Measurements from ENCODE around the gene TAB2. TPM values are rescaled to one million over a fixed set of nuclear protein-coding genes. Genes with fewer than 3 reads are reported as not detected.
"Not testable (repeated sequence)": the region's sequence is repeated elsewhere in the genome, so short reads cannot be mapped to it uniquely, and the experiment has no call there.

The TAB2 gene
- total RNA-seq, 1 experiment from 2014 or later, result 52.0 TPM

DNA sequence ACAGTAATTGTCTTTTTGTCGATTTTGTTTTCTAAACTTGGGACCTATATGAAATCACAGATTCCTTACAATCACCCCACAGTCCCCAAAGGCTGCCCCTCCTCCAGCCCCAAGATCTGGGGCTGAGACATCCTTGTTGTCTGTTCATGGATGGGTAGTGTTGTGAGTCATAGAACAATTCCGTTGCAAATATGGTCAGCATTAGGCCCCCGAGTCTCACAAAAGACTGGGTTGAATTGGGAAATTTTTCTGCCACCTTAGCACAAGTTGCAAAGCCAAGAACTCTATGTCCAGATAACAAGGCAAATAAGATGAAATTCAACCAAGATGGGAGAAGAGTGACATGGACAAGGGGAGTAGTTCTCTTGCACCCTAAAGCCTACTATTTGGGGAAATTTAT, 10.5 kb upstream of the TAB2 start:
- in situ Hi-C loops (cut with HindIII; ENCODE audit: low sequenced_read_pairs), result no loop called here
- DNase-seq (ENCODE audit: low spot score), result no peak

DNA sequence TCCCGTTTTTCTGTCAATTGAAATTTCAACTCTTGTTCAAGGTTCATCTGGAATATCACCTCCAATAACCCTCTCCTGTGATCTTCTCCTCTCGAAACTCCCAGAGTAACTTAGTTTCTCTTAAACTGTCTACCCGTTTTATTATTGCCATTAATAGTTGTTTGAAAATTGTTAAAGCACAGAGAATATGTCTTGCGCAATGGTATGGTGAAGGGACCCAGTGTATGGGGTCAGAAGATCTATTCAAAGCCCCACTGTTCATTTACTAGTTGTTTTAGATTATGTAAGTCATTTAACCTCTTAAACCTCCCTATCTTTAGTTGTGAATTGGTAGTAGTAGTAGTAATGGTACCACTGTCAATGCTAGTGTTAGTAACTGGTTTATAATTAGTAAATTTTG, 6.2 kb upstream of the TAB2 start:
- in situ Hi-C loops (cut with HindIII; ENCODE audit: low sequenced_read_pairs), result no loop called here
- DNase-seq (ENCODE audit: low spot score), result no peak

DNA sequence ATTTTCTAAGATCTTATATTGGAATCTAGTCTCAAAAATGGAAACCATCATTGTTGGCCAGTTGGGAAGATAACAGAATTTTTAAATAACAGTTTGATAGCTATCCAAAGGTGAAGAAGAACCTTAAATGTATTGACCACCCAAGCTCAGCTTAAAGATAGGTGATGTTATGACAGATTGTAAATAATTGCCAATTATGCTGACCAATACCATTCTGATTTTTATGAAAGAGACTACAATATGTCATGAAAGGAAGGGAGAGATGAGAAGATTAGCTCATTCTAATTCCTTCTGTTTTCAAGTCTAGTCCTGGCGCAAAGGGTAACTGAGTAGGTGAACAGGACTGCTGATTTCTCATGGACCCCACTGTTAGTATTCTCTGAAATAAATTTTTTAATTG, 5.7 kb upstream of the TAB2 start:
- DNase-seq (ENCODE audit: low spot score), result no peak
- in situ Hi-C loops (cut with HindIII; ENCODE audit: low sequenced_read_pairs), result no loop called here

DNA sequence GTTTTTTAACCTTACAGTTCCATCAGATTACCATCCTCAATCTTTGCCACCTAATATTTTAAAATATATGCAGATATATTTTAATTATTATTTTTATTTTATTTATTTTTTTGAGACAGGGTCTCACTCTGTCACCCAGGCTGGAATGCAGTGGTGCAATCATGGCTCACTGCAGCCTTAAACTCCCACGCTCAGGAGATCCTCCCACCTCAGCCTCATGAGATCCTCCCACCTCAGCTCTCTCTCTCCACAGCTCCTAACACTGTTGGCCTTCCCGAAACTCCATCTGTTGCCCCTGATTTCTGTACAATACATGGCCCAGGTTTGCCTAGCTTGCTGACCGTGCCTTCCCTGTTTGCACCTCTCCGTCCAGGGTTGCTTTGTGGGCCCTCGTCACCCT, 4.4 kb upstream of the TAB2 start:
- in situ Hi-C loops (cut with HindIII; ENCODE audit: low sequenced_read_pairs), result no loop called here
- no peak for DNase-seq (ENCODE audit: low spot score)

DNA sequence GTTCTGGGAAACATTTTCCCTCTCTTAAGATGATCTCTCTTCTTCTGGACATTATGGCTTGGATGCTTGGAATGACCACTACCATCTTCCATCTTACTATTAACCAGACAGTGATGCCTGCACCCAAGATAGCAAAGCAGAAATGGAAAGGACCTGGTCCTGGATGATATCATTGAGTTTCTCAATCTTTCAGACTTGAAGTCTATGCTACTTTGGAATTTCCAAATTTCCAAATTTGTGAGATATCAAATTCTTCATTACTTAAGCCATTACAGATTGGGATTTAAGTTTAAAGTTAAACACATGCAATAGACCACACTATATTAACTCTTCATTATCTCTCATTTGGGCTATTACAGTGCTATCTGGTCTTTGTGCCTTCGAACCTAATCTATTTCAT, 3.7 kb upstream of the TAB2 start:
- DNase-seq (ENCODE audit: low spot score), result no peak
- in situ Hi-C loops (cut with HindIII; ENCODE audit: low sequenced_read_pairs), result no loop called here

DNA sequence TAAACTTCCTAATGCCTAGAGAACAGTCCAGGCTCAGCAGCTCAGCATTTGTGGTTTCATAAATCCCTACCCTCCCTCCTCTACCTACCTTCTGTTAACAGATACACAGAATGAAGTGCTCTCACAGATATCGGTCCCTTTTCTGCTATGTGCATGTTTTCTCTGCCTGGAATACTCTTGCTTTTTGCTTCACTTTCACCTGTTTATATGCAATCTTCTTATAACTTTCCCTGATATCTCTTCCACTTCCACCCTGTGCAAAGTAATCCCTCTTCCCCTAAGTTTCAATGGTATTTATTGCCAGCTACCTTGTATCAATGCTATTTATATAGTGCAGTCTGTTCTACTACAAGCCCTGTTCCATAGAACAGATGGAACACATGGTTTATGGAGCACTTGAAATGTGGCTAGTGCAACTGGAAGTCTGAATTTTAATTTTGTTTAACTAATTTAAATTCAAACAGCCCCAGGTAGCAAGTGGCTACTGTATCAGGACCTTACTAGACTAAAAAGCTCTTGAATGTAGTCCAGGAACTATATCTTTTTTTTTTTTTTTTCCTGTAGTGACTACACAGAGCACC, 3.1 kb upstream of the TAB2 start:
- in situ Hi-C loops (cut with HindIII; ENCODE audit: low sequenced_read_pairs), result no loop called here

DNA sequence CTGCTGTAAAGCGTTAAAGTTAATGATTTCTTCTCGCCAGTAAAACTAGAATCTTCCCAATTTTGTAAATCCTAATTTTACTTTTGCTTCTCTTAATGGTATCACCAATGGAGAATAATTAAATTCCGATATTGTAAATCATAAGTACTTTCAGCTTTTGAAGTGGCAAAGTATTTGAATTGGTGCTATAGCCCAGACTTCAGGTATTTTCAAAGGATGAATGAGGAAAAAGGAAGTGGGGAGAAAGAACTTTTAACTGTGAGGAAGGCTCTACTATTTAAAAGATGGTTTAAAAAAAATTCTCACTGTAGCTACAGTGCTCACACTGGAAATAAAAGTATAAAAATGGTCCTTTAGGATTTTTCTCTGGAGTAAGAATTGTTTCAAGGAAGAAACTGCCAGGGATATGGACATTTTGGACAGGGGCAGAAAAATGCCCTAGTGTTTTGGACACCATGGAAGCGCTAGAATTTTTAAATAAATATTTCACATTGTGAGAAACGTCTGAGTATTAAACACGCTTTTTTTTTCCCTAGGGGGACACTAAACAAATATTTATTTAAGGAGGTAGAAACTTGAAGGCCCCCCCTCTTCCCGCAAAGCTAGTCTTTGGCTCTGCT, 1.3 kb upstream of the TAB2 start:
- no peak for DNase-seq (ENCODE audit: low spot score)
- in situ Hi-C loops (cut with HindIII; ENCODE audit: low sequenced_read_pairs), result no loop called here

More for the DNA sequence above, 3.1 kb upstream of the TAB2 start:
- DNase-seq (ENCODE audit: low spot score), result no peak

DNA sequence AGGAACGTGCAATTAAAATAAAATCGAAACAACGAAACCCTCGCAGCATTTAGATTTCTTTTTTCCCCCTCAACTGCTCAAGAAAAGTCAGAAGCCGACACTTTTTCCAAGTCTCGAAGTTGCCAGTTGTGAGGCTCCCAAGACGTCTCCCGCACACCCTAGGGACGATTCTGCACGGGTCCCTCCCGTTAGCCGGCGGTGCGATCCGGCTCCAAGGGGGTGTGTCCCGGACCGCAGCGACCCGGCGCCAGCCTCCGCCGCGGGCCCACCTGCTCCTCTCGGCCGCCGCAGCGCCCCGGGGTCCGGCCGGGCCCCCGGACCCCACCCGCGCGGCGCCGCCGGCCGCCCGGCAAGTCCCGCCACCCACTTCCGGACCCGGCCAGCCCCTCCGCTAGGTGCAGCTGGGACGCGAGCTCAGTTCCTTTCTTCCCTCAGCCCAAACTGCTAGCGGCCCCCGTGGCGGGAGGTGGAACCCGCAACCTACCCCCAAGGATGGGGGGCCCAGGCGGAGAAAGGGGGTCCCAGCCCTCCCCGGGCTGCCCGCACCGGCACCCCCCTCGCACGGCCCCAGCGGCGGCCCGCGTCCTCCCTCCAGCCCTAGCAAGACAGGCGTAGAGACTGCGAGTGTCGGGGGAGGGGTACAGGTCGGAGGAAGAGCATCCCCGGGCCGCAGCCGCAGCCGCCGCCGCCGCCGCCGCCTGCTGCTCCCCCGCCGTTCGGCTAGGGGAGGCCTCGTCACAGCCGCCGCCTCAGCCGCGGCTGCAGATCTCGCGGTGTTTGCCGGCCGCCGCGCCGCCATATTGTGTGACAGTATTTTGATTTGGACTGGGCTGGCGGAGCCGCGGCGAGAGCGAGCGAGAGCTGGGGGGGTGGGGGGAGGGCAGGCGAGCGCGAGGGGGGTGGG, 520 bp upstream of the TAB2 start:
- peak; percentile 84 for DNase-seq (ENCODE audit: low spot score)
- in situ Hi-C loops (cut with HindIII; ENCODE audit: low sequenced_read_pairs), result no loop called here

DNA sequence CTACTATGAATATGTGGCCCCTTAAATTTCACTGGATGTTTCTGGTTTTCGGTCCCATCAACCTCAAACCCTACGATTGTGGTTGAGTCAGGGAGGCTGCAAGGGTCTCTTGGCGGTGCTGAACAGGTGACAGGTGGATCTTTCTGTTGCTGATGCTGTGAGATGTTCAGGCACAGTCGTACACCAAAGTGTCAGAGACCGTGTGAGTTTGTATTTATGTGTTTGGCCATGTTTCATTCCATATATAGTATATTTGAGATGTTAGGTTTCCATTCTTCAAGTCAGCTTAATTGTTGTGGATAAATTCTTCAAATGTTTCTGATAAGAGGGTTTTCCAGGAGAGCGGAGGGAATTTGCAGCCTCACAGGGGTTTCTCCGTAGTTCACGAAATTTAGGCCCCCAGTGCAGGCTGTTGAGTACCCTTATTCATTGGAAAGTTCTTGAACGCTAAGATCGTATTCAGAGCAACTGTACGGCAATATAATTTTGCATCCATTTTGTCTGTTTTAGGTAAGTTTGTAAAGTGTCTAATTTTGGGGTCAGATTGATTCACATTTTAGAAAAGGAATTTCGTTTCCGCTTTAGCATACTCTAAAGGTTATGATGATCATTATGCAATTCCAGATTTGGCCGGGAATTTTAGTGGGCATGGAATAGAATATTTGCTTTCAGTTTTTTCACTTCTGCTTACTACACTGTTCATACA, 1.2 kb downstream of the TAB2 start:
- peak; percentile 55 for DNase-seq (ENCODE audit: low spot score)
- in situ Hi-C loops (cut with HindIII; ENCODE audit: low sequenced_read_pairs), result no loop called here

DNA sequence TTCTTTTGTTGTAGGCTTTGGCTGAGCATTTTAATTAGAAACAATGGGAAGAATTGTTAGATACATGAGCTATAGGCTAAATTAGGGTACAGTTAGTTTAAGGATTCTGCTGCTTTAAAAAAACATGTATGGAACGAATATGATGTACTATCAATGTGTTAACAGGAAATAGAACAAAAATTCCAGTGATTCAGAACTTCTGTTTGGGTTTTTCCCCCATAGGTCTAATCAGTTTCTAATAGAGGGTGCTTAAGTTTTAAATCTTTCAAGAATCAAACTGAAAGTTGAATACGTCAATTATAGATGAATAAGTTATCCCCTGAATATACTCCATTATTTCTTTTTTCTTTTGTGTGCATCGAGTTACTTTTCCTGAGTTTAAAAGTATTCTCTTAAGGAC, 1.9 kb downstream of the TAB2 start:
- DNase-seq (ENCODE audit: low spot score), result no peak
- in situ Hi-C loops (cut with HindIII; ENCODE audit: low sequenced_read_pairs), result no loop called here

DNA sequence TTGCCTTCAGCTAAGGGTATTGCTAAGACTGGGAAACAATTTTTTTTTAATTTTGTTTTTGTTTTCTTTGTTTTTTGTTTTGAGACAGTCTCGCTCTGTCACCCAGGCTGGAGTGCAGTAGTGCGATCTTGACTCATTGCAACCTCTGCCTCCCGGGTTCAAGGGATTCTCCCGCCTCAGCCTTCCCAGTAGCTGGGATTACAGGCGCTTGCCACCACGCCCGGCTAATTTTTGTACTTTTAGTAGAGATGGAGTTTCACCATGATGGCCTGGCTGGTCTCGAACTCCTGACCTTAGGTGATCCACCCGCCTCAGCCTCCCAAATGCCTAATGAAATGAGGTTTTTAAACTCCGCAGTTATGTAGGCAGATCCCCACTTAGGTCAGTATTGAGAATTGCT, 2.5 kb downstream of the TAB2 start:
- in situ Hi-C loops (cut with HindIII; ENCODE audit: low sequenced_read_pairs), result not testable (repeated sequence)

DNA sequence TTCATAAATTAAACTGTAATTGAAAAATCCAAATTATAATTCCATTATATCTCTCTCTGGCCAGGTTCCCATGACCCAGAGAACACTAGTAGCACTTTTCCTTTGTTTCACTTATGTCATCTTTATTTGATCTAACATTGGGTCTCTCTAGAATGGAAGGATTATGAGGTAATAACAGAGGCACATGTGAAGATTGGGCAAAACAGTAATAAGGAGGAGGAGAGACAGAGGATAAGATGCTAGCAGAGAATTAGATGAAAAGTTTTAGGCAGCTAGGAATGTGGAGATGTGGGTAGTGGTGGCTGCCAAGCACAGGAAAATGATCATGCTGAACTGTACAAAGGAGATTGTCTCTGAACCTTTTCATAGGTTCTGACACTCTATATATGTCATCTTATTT, 3.3 kb downstream of the TAB2 start:
- in situ Hi-C loops (cut with HindIII; ENCODE audit: low sequenced_read_pairs), result no loop called here
- no peak for DNase-seq (ENCODE audit: low spot score)

More for the DNA sequence above, 2.5 kb downstream of the TAB2 start:
- not testable (repeated sequence) for DNase-seq (ENCODE audit: low spot score)

DNA sequence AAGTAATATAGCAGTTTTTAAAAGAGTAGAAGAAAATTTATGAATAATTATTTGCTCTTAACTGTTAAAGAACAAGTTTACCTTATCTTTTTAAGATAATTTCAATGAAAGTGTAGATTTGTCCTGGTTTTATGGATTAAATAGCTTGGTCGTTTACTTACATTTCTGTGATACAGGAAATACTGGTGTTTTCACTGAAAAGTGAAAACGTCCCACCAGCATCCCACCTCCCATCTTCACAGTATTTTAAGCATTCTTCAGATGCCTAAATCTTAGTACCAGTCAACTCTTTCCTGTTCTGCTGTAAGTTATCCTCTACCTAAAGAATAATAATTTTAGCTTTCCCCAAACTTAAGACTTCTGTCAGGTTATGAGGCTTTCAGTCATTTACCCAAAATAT, 5.8 kb downstream of the TAB2 start:
- in situ Hi-C loops (cut with HindIII; ENCODE audit: low sequenced_read_pairs), result no loop called here
- DNase-seq (ENCODE audit: low spot score), result no peak

DNA sequence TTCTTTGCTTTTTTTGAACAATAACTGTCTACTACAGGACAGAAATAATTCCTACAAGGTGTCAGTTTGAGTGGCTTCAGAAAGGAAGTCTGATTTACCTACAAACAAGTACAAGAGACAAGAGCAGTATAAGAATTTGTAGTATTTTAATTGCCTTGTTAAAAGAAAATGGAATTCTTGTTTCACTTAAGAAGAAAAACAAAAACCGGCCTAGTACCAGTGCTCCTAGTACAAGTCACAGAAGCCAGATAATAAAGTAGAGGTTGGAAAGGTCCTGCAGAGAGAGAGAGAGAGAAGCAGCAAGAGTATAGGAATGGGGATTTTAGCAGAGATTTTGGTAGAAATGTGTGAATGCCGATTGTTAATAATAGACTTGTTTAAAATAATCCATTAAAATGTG, 6.4 kb downstream of the TAB2 start:
- in situ Hi-C loops (cut with HindIII; ENCODE audit: low sequenced_read_pairs), result no loop called here

DNA sequence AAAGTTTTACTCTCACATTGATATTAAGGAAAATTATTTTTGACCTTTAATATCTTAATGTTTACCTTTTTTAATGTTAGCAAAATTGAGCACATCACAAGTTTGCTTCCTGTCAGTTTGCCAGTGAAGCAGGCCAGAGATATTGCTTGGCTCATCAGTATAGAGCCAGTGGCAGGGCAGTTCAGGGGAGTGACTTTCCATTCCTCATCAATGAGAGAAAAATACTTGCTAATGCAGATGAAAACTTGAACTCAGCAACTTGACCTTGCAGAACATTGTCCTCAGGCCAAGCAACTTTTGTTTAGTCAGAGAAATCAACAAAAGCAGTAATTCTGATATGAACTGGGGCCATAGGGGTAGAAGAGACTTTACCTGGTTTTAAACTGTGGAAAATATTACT, 6.9 kb downstream of the TAB2 start:
- in situ Hi-C loops (cut with HindIII; ENCODE audit: low sequenced_read_pairs), result no loop called here
- DNase-seq (ENCODE audit: low spot score), result no peak

More for the DNA sequence above, 6.4 kb downstream of the TAB2 start:
- DNase-seq (ENCODE audit: low spot score), result no peak

DNA sequence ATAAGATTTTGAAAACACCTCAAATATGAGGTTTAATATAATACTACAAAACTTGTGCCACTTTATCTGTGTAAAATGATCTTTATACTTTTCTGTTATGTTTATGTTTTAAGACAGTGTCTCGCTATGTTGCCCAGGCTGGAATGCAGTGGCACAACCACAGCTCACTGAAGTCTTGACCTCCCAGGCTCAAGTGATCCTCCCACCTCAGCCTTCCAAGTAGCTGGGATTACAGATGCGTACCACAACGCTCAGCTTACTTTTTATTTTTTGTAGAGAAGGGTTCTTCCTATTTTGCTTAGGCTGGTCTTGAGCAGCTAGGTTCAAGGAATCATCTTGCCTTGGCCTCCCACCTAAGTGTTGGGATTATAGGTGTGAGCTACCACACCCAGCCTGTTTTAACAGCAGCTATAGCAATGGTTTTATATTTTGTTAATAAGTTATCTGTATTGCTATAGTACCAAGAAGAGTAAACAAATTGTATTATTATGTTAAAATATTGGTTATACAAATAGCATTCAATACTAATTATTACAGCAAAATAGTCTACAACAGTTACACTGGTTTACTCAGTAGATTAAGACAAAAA, 8.2 kb downstream of the TAB2 start:
- in situ Hi-C loops (cut with HindIII; ENCODE audit: low sequenced_read_pairs), result no loop called here
- no peak for DNase-seq (ENCODE audit: low spot score)

DNA sequence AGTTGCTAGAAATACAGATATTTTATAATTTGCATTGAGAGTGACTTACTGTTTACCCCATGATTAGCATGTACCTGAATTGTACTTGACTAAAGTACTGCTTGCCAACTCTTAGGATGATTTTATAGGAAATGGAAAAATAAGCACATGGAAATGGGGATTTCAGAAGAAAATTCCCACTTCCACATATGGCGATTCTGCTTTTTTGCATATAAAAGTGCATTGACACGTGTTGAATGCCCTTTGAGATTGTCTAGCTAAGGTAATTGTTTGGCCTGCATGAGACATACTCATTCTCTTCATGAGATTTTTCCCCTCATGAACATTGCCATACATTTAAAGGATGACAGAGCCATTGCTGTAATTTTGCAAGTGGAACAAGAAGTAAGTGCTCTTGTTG, 10.1 kb downstream of the TAB2 start:
- in situ Hi-C loops (cut with HindIII; ENCODE audit: low sequenced_read_pairs), result no loop called here
- no peak for DNase-seq (ENCODE audit: low spot score)

DNA sequence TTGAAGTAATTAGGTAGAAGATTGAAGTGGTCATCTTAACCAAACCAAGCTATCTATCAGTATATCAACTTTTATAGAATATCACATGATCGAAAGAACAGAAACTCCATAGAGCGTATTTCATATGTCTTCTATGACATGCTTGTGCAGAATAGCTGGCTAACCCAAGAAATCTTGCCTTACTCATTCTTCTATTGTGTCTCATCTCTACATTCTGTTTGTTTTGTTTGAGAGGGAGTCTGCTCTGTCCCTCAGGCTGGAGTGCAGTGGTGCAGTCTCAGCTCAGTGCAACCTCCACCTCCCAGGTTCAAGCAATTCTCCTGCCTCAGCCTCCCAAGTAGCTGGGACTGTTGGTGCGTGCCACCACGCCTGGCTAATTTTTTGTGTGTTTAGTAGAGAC, 10.6 kb downstream of the TAB2 start:
- in situ Hi-C loops (cut with HindIII; ENCODE audit: low sequenced_read_pairs), result no loop called here
- no peak for DNase-seq (ENCODE audit: low spot score)

DNA sequence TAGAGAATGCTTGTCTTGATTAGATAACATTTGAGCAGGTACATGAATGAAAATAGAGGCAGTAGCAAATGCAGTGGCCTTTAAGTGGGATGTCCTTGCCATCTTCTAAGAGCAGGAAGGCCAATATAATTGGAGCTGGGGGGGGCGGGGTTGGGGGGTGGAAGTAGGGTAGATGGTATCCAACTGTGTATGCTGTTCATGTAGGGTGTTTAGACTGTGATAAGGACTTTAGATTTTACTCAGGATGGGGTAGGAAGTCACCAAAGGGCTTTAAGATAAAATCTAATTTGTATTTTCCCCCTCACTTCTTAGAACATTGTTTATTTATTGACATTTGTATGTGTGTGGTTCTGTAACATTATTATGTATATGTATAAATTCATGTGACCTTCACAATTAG, 12.0 kb downstream of the TAB2 start:
- DNase-seq (ENCODE audit: low spot score), result no peak
- in situ Hi-C loops (cut with HindIII; ENCODE audit: low sequenced_read_pairs), result no loop called here

DNA sequence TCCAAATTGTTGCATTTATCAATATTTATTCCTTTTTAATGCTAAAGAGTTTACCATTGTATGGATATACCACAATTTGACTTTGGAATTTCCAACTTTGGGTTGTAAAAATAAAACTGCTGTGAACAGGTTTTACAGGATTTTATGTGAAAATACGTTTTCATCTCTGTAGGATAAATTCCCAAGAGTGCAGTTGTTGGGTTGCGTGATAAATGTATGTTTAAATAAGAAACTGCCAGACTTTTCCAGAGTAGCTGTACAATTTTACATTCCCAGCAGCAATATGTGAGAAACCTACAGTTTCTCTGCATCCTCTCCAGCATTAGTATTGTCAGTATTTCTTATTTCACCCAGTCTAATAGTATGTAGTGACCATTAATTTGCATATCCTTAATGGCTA, 12.6 kb downstream of the TAB2 start:
- in situ Hi-C loops (cut with HindIII; ENCODE audit: low sequenced_read_pairs), result no loop called here
- DNase-seq (ENCODE audit: low spot score), result no peak

All from G401 (cell line).